IMR-90 (cell line): ENCODE data around the gene IQSEC1. TPM values are rescaled to one million over a fixed set of nuclear protein-coding genes. Genes with fewer than 3 reads are reported as not detected.

Experiments
- ATAC-seq: fragments of 200-7000 bp; cut with Tn5 transposase; 2 replicates; pipeline ENCODE4 v1.9.1; 2020; ENCODE audit warnings: low read depth, mild to moderate bottlenecking, moderate library complexity
- BruUV-seq: library from RNA; stranded (reverse); fragments of 400-500 nt; replicated peaks from 2 replicates; lab custom pipeline; 2021; lab: Mats Ljungman, UMichigan
- CTCF ChIA-PET: fragments of 300-600 bp; formaldehyde crosslinking; extraction: SDS; loops from one replicate; lab custom pipeline; 2021; ENCODE audit warnings: antibody characterized with exemption; lab: Yijun Ruan, JAX
- POLR2A ChIA-PET: fragments of 300-600 bp; sonication (Branson Sonifier 250); formaldehyde crosslinking; loops from one replicate; lab custom pipeline; 2022; ENCODE audit warnings: antibody characterized with exemption; ENCODE audit not compliant: unreplicated experiment; lab: Charles Lee
- DNase-seq: peaks from one replicate; pipeline ENCODE4 v3.0.0; 2013
- H2AFZ ChIP-seq: replicated peaks from 2 replicates; pipeline ENCODE3; 2013; ENCODE audit warnings: low read length, mild to moderate bottlenecking; ENCODE audit not compliant: poor library complexity
- H2AK5ac ChIP-seq: 2 replicates; pipeline ENCODE4 v1.6.1; 2013; ENCODE audit warnings: low read depth, low read length, inconsistent platforms
- H2AK9ac ChIP-seq: replicated peaks from 2 replicates; pipeline ENCODE3; 2013; ENCODE audit warnings: mild to moderate bottlenecking, low read depth, low read length, moderate library complexity; ENCODE audit not compliant: poor library complexity
- H2BK120ac ChIP-seq: 2 replicates; pipeline ENCODE4 v1.6.1; 2013; ENCODE audit warnings: low read depth, low read length, inconsistent platforms
- H2BK15ac ChIP-seq: 3 replicates; pipeline ENCODE4 v1.6.1; 2013; ENCODE audit warnings: low read depth, low read length, inconsistent platforms
- H2BK20ac ChIP-seq: 2 replicates; pipeline ENCODE4 v1.6.1; 2013; ENCODE audit warnings: low read depth, mild to moderate bottlenecking, inconsistent platforms, low read length, moderate library complexity
- H2BK5ac ChIP-seq: 2 replicates; pipeline ENCODE4 v1.6.1; 2013; ENCODE audit warnings: mild to moderate bottlenecking, low read depth, low read length, inconsistent platforms; ENCODE audit not compliant: poor library complexity, severe bottlenecking
- H3K14ac ChIP-seq: replicated peaks from 2 replicates; pipeline ENCODE4 v1.6.1; 2013; ENCODE audit warnings: low read depth, low read length, inconsistent platforms
- H3K18ac ChIP-seq: 2 replicates; pipeline ENCODE4 v1.6.1; 2013; ENCODE audit warnings: low read depth, low read length, control low read depth
- H3K23ac ChIP-seq: 2 replicates; pipeline ENCODE4 v1.6.1; 2013; ENCODE audit warnings: low read depth, low read length, inconsistent platforms
- H3K27ac ChIP-seq: 2 replicates; pipeline ENCODE4 v1.5.1; 2013; ENCODE audit warnings: mild to moderate bottlenecking, control low read depth, low read length; ENCODE audit not compliant: insufficient read depth
- H3K27me3 ChIP-seq: 2 replicates; pipeline ENCODE4 v1.6.1; 2013; ENCODE audit warnings: low read length; ENCODE audit not compliant: control insufficient read depth, insufficient read depth
- H3K36me3 ChIP-seq: 2 replicates; pipeline ENCODE4 v1.6.1; 2013; ENCODE audit warnings: low read length, mixed read lengths; ENCODE audit not compliant: control insufficient read depth, insufficient read depth
- H3K4ac ChIP-seq: 2 replicates; pipeline ENCODE4 v1.6.1; 2013; ENCODE audit warnings: low read depth, low read length, inconsistent platforms
- H3K4me1 ChIP-seq: 2 replicates; pipeline ENCODE4 v1.6.1; 2013; ENCODE audit warnings: low read length, mixed read lengths; ENCODE audit not compliant: control insufficient read depth, insufficient read depth
- H3K4me2 ChIP-seq: 2 replicates; pipeline ENCODE4 v1.6.1; 2013; ENCODE audit warnings: low read depth, mild to moderate bottlenecking, control low read depth, low read length, moderate library complexity
- H3K4me3 ChIP-seq: 2 replicates; pipeline ENCODE4 v1.5.1; 2013; ENCODE audit warnings: low read depth, mild to moderate bottlenecking, control low read depth, low read length, moderate library complexity; ENCODE audit not compliant: insufficient read depth
- H3K56ac ChIP-seq: 2 replicates; pipeline ENCODE4 v1.6.1; 2013; ENCODE audit warnings: low read length, inconsistent platforms; ENCODE audit not compliant: insufficient read depth; ENCODE audit errors: extremely low read depth
- H3K79me1 ChIP-seq, 2 experiments: 2 replicates each; pipeline ENCODE4 v1.6.1; 2013; ENCODE audit warnings: low read length in 2 of 2, inconsistent platforms in 1 of 2, low read depth in 1 of 2
- H3K9ac ChIP-seq: 2 replicates; pipeline ENCODE4 v1.6.1; 2013; ENCODE audit warnings: low read depth, low read length, control low read depth
- H3K9me1 ChIP-seq: 2 replicates; pipeline ENCODE4 v1.6.1; 2013; ENCODE audit warnings: low read length, inconsistent platforms; ENCODE audit not compliant: insufficient read depth
- H3K9me3 ChIP-seq: 2 replicates; pipeline ENCODE4 v1.6.1; 2013; ENCODE audit warnings: low read length; ENCODE audit not compliant: control insufficient read depth, insufficient read depth
- H4K20me1 ChIP-seq: 2 replicates; pipeline ENCODE4 v1.6.1; 2013; ENCODE audit warnings: low read length, inconsistent platforms; ENCODE audit not compliant: insufficient read depth
- H4K5ac ChIP-seq: 2 replicates; pipeline ENCODE4 v1.6.1; 2013; ENCODE audit warnings: mild to moderate bottlenecking, low read depth, low read length, control low read depth
- H4K8ac ChIP-seq, 2 experiments: 2 replicates each; pipeline ENCODE4 v1.6.1; 2013; ENCODE audit warnings: low read depth in 2 of 2, low read length in 2 of 2, control low read depth in 1 of 2, inconsistent platforms in 1 of 2
- H4K91ac ChIP-seq: 2 replicates; pipeline ENCODE4 v1.6.1; 2013; ENCODE audit warnings: low read depth, low read length, inconsistent platforms; ENCODE audit not compliant: insufficient read depth
- MAFK ChIP-seq: IDR thresholded peaks from 2 replicates; pipeline ENCODE4 v1.6.1; 2012; ENCODE audit warnings: low read depth, low read length, improper control_type of control experiment
- WGBS, 2 experiments: methylation state at CpG; one replicate each; pipeline versions ENCODE4 v1.1.5 to v1.1.7; 2013; ENCODE audit warnings: missing lambda C conversion rate in 2 of 2; ENCODE audit not compliant: insufficient read length in 1 of 2; ENCODE audit errors: extremely low coverage in 2 of 2; 5-methylcytosine and 5-hydroxymethylcytosine counted together
- dilution Hi-C: fragments of 300-500 bp; cut with HindIII; formaldehyde crosslinking; loops from one replicate; pipeline ENCODE4 v1.14.3; 2018; ENCODE audit warnings: low sequenced_read_pairs; ENCODE audit not compliant: unreplicated experiment
- in situ Hi-C: fragments of 300-500 bp; cut with MboI; formaldehyde crosslinking; loops from 3 replicates; pipeline ENCODE4 v1.14.3; 2019; ENCODE audit warnings: low sequenced_read_pairs, inconsistent platforms, mixed read lengths
- intact Hi-C: fragments of 100-400 bp; cut with micrococcal nuclease; formaldehyde crosslinking; loops from 2 replicates; pipeline ENCODE4 v1.10.0; 2022
- polyA plus RNA-seq, 3 experiments: library from polyadenylated mRNA; depleted of rRNA; stranded (reverse); fragments of >200 nt; gene quantifications; 2 replicates each; pipeline ENCODE4 v1.2.3, GENCODE V29; 2012; ENCODE audit warnings: low replicate concordance in 1 of 3
- total RNA-seq: library from RNA; depleted of rRNA; stranded (reverse); fragments of >200 nt; gene quantifications from 2 replicates; pipeline ENCODE4 v1.2.3, GENCODE V29; 2012

IQSEC1 gene
- total and polyA plus RNA-seq, 2 of the 4 experiments (the other 2 are of a cell fraction): 5.9 to 11.9 TPM

DNA sequence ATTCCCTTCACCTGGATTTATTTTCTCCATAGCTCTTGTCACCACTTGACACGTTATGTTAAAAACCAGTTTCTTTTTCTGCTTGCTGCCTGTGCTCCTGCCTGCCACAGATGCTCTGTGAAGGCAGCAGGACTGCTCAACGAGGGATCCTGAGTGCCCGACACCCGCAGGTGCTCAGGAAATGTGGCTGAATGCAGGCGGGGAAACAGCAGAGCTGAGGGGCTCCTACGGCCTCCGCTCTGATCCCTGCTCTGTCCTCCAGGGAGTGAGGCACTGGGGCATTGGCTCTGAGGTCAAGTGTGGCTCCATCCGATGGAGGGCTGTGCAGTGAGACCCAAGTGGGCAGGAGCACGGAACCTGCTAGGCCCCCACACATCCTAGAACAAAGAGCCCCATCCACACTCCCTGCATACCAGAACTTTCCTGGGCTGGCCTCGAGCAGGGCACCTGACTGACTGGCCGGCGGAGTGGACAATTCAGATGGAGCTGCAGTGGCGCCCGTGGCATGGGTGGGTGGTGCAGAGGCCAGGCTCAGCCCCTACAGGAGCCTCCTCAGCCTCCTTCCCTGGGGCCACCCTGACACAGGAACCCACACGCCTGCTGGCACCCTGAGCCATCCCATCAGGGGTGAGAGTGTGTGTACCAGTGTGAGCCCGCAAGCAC is 27.9 kb downstream of the IQSEC1 start:
- H3K27ac ChIP-seq: no peak overlapping the region
- no peak overlapping the region for H3K4ac ChIP-seq
- H3K4me2 ChIP-seq: no peak overlapping the region
- no peaks in the 10 kb centered on the region for H3K9me1 ChIP-seq
- no peak overlapping the region for H2BK20ac ChIP-seq
- CTCF ChIA-PET: no interaction called here
- H3K36me3 ChIP-seq: no peaks in the 10 kb centered on the region
- WGBS, 2 experiments: 57% methylated on average over 5 of the region's 16 CpGs; no CpG with 5 or more reads in 1 of the 2 experiments
- intact Hi-C loops (no loop called here), in situ Hi-C loops (no loop called here), dilution Hi-C loops (no loop called here)
- H2BK5ac ChIP-seq: no peak overlapping the region
- H4K5ac ChIP-seq: no peak overlapping the region
- POLR2A ChIA-PET: no interaction called here
- H3K4me3 ChIP-seq: no peak overlapping the region
- ATAC-seq (no peak), DNase-seq (no peak)
- TF ChIP-seq MAFK: no peak
- no peak overlapping the region for H2AFZ ChIP-seq
- H3K14ac ChIP-seq: no peak overlapping the region
- H3K9ac ChIP-seq: no peak overlapping the region
- no peak overlapping the region for H2BK120ac ChIP-seq
- H3K56ac ChIP-seq: no peak overlapping the region
- H3K4me1 ChIP-seq: no peaks in the 10 kb centered on the region
- H3K23ac ChIP-seq: no peak overlapping the region
- no peak overlapping the region for H2BK15ac ChIP-seq
- no peaks in the 10 kb centered on the region for H3K79me1 ChIP-seq
- no peaks in the 10 kb centered on the region for H3K9me3 ChIP-seq
- BruUV-seq: no TSS peak
- H3K27me3 ChIP-seq: peaks cover 42% of the 10 kb centered on the region
- no peak overlapping the region for H3K18ac ChIP-seq
- no peak overlapping the region for H4K91ac ChIP-seq
- no peaks in the 10 kb centered on the region for H4K20me1 ChIP-seq
- H2AK9ac ChIP-seq: no peak overlapping the region
- H4K8ac ChIP-seq: no peak overlapping the region
- no peak overlapping the region for H2AK5ac ChIP-seq
